SK-N-SH treated with all-trans-retinoic acid at 6 μM for 48 hours (cell line): ENCODE data around the gene CLSTN2.

Experiments used
- ATAC-seq: fragments of 200-7000 bp; cut with Tn5 transposase; 3 replicates; pipeline ENCODE4 v1.9.1; 2020; ENCODE audit warnings: mild to moderate bottlenecking, moderate library complexity
- ARNTL ChIP-seq: fragments of 450-650 bp; formaldehyde crosslinking; IDR thresholded peaks from 2 replicates; pipeline ENCODE4 v1.5.0; 2020; ENCODE audit warnings: low read depth, mild to moderate bottlenecking, moderate library complexity, borderline replicate concordance
- BACH2 ChIP-seq: fragments of 250-450 bp; sonication (Bioruptor Pico); IDR thresholded peaks from 2 replicates; pipeline ENCODE4 v1.9.0; 2021; ENCODE audit warnings: mild to moderate bottlenecking, borderline replicate concordance
- CREB5 ChIP-seq: fragments of 250-450 bp; sonication (Bioruptor Pico); IDR thresholded peaks from 2 replicates; pipeline ENCODE4 v1.5.1; 2020; ENCODE audit warnings: low read depth, mild to moderate bottlenecking, moderate library complexity
- CSDC2 ChIP-seq: fragments of 250-450 bp; sonication (Bioruptor Pico); IDR thresholded peaks from 2 replicates; pipeline ENCODE4 v1.5.0; 2020; ENCODE audit warnings: mild to moderate bottlenecking, moderate library complexity
- ESRRG ChIP-seq: fragments of 250-450 bp; sonication (Bioruptor Pico); IDR thresholded peaks from 2 replicates; pipeline ENCODE4 v1.6.1; 2021; ENCODE audit warnings: mild to moderate bottlenecking
- GLIS3 ChIP-seq: fragments of 250-450 bp; sonication (Bioruptor Pico); IDR thresholded peaks from 2 replicates; pipeline ENCODE4 v1.5.0; 2020; ENCODE audit warnings: mild to moderate bottlenecking, moderate library complexity
- ISL1 ChIP-seq: fragments of 250-450 bp; sonication (Bioruptor Pico); IDR thresholded peaks from 2 replicates; pipeline ENCODE4 v2.1.2; 2022; ENCODE audit warnings: mild to moderate bottlenecking, moderate library complexity
- OSR1 ChIP-seq: fragments of 250-450 bp; sonication (Bioruptor Pico); IDR thresholded peaks from 2 replicates; pipeline ENCODE4 v1.8.0; 2022; ENCODE audit warnings: moderate library complexity, mild to moderate bottlenecking, inconsistent platforms
- PPARA ChIP-seq: fragments of 250-450 bp; sonication (Bioruptor Pico); IDR thresholded peaks from 2 replicates; pipeline ENCODE4 v1.5.0; 2020; ENCODE audit warnings: mild to moderate bottlenecking, borderline replicate concordance
- RARB ChIP-seq: fragments of 250-450 bp; sonication (Bioruptor Pico); IDR thresholded peaks from 2 replicates; pipeline ENCODE4 v1.8.0; 2021; ENCODE audit warnings: mild to moderate bottlenecking, moderate library complexity
- SNAI2 ChIP-seq: fragments of 250-450 bp; sonication (Bioruptor Pico); IDR thresholded peaks from 2 replicates; pipeline ENCODE4 v1.5.0; 2020; ENCODE audit warnings: mild to moderate bottlenecking, moderate library complexity
- TCF4 ChIP-seq: fragments of 250-450 bp; sonication (Bioruptor Pico); IDR thresholded peaks from 2 replicates; pipeline ENCODE4 v1.8.0; 2021; ENCODE audit warnings: mild to moderate bottlenecking, moderate library complexity, borderline replicate concordance
- TOX ChIP-seq: fragments of 250-450 bp; sonication (Bioruptor Pico); IDR thresholded peaks from 2 replicates; pipeline ENCODE4 v1.8.0; 2021; ENCODE audit warnings: mild to moderate bottlenecking, moderate library complexity, borderline replicate concordance
- ZFP3 ChIP-seq: fragments of 250-450 bp; sonication (Bioruptor Pico); IDR thresholded peaks from 2 replicates; pipeline ENCODE4 v1.5.0; 2020; ENCODE audit warnings: mild to moderate bottlenecking, moderate library complexity
- ZFP30 ChIP-seq: fragments of 450-650 bp; formaldehyde crosslinking; IDR thresholded peaks from 2 replicates; pipeline ENCODE4 v1.5.0; 2022; ENCODE audit warnings: mild to moderate bottlenecking, moderate library complexity
- ZNF70 ChIP-seq: fragments of 450-650 bp; formaldehyde crosslinking; IDR thresholded peaks from 2 replicates; pipeline ENCODE4 v1.5.0; 2020; ENCODE audit warnings: mild to moderate bottlenecking, moderate library complexity
- ZNF8 ChIP-seq: fragments of 450-650 bp; formaldehyde crosslinking; IDR thresholded peaks from 2 replicates; pipeline ENCODE4 v1.5.0; 2020; ENCODE audit warnings: mild to moderate bottlenecking, moderate library complexity
- TF ChIP-seq, protein P1 (sequence below): fragments of 250-450 bp; sonication (Bioruptor Pico); IDR thresholded peaks from 2 replicates; pipeline ENCODE4 v1.8.0; 2021; ENCODE audit warnings: low read depth, mild to moderate bottlenecking, moderate library complexity, borderline replicate concordance
- TF ChIP-seq, protein P2 (sequence below): fragments of 250-450 bp; sonication (Bioruptor Pico); IDR thresholded peaks from 2 replicates; pipeline ENCODE4 v1.5.0; 2020; ENCODE audit warnings: mild to moderate bottlenecking, moderate library complexity
- TF ChIP-seq, protein P3 (sequence below): fragments of 250-450 bp; sonication (Bioruptor Pico); IDR thresholded peaks from 2 replicates; pipeline ENCODE4 v1.8.0; 2020; ENCODE audit warnings: mild to moderate bottlenecking, moderate library complexity, borderline replicate concordance
- TF ChIP-seq, protein P4 (sequence below): fragments of 250-450 bp; sonication (Bioruptor Pico); IDR thresholded peaks from 2 replicates; pipeline ENCODE4 v1.5.1; 2021; ENCODE audit warnings: mild to moderate bottlenecking, moderate library complexity

CLSTN2 gene

DNA sequence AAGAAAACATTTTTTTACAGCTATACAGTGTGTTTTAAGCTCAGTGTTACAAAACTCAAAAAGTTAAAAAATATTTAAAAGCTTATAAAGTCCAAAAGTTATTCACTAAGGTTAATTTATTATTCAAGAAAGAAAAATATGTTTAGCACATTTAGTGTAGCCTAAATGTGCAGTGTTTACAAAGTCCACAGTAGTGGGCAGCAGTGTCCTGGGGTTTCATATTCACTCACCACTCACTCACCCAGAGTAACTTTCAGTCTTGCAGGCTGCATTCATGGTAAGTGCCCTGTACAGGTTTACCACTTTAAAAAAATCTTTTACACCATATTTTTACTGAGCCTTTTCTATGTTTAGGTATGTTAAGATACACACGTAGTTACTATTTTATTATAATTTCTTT lies 442.7 kb downstream of the CLSTN2 start:
- TF ChIP-seq CREB5 (CRISPR knock-in tag) (no peak), BACH2 (no peak), CSDC2 (CRISPR knock-in tag) (no peak), ZFP3 (CRISPR knock-in tag) (no peak), ZFP30 (CRISPR knock-in tag) (no peak)
- TF ChIP-seq, protein P1, sequence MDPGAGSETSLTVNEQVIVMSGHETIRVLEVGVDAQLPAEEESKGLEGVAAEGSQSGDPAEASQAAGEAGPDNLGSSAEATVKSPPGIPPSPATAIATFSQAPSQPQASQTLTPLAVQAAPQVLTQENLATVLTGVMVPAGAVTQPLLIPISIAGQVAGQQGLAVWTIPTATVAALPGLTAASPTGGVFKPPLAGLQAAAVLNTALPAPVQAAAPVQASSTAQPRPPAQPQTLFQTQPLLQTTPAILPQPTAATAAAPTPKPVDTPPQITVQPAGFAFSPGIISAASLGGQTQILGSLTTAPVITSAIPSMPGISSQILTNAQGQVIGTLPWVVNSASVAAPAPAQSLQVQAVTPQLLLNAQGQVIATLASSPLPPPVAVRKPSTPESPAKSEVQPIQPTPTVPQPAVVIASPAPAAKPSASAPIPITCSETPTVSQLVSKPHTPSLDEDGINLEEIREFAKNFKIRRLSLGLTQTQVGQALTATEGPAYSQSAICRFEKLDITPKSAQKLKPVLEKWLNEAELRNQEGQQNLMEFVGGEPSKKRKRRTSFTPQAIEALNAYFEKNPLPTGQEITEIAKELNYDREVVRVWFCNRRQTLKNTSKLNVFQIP (CRISPR knock-in tag), result no peak
- no peak for ATAC-seq

- TF ChIP-seq CSDC2 (CRISPR knock-in tag) (no peak), PPARA (CRISPR knock-in tag) (no peak), ZFP30 (CRISPR knock-in tag) (no peak), ZFP3 (CRISPR knock-in tag) (no peak), ZNF70 (CRISPR knock-in tag) (no peak), RARB (CRISPR knock-in tag) (no peak), ISL1 (CRISPR knock-in tag) (no peak), ARNTL (CRISPR knock-in tag) (no peak), ESRRG (no peak), TCF4 (CRISPR knock-in tag) (no peak), GLIS3 (CRISPR knock-in tag) (no peak), SNAI2 (CRISPR knock-in tag) (no peak), ZNF8 (CRISPR knock-in tag) (no peak), OSR1 (CRISPR knock-in tag) (no peak)
- TF ChIP-seq, protein P1 (CRISPR knock-in tag), result no peak
- TF ChIP-seq, protein P2, sequence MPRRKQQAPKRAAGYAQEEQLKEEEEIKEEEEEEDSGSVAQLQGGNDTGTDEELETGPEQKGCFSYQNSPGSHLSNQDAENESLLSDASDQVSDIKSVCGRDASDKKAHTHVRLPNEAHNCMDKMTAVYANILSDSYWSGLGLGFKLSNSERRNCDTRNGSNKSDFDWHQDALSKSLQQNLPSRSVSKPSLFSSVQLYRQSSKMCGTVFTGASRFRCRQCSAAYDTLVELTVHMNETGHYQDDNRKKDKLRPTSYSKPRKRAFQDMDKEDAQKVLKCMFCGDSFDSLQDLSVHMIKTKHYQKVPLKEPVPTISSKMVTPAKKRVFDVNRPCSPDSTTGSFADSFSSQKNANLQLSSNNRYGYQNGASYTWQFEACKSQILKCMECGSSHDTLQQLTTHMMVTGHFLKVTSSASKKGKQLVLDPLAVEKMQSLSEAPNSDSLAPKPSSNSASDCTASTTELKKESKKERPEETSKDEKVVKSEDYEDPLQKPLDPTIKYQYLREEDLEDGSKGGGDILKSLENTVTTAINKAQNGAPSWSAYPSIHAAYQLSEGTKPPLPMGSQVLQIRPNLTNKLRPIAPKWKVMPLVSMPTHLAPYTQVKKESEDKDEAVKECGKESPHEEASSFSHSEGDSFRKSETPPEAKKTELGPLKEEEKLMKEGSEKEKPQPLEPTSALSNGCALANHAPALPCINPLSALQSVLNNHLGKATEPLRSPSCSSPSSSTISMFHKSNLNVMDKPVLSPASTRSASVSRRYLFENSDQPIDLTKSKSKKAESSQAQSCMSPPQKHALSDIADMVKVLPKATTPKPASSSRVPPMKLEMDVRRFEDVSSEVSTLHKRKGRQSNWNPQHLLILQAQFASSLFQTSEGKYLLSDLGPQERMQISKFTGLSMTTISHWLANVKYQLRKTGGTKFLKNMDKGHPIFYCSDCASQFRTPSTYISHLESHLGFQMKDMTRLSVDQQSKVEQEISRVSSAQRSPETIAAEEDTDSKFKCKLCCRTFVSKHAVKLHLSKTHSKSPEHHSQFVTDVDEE (CRISPR knock-in tag), result no peak
- TF ChIP-seq, protein P3, sequence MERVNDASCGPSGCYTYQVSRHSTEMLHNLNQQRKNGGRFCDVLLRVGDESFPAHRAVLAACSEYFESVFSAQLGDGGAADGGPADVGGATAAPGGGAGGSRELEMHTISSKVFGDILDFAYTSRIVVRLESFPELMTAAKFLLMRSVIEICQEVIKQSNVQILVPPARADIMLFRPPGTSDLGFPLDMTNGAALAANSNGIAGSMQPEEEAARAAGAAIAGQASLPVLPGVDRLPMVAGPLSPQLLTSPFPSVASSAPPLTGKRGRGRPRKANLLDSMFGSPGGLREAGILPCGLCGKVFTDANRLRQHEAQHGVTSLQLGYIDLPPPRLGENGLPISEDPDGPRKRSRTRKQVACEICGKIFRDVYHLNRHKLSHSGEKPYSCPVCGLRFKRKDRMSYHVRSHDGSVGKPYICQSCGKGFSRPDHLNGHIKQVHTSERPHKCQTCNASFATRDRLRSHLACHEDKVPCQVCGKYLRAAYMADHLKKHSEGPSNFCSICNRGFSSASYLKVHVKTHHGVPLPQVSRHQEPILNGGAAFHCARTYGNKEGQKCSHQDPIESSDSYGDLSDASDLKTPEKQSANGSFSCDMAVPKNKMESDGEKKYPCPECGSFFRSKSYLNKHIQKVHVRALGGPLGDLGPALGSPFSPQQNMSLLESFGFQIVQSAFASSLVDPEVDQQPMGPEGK (CRISPR knock-in tag), result no peak
- ATAC-seq, result no peak
Measured at GRCh38 chr3:140378571-140379340, 443.8 kb downstream of the CLSTN2 start.

GRCh38 chr3:140384028-140384771 lies 449.2 kb downstream of the CLSTN2 start:
- ATAC-seq, result no peak
- no peak for TF ChIP-seq TOX (CRISPR knock-in tag)
- TF ChIP-seq CREB5 (CRISPR knock-in tag), result no peak
- TF ChIP-seq, protein P4, sequence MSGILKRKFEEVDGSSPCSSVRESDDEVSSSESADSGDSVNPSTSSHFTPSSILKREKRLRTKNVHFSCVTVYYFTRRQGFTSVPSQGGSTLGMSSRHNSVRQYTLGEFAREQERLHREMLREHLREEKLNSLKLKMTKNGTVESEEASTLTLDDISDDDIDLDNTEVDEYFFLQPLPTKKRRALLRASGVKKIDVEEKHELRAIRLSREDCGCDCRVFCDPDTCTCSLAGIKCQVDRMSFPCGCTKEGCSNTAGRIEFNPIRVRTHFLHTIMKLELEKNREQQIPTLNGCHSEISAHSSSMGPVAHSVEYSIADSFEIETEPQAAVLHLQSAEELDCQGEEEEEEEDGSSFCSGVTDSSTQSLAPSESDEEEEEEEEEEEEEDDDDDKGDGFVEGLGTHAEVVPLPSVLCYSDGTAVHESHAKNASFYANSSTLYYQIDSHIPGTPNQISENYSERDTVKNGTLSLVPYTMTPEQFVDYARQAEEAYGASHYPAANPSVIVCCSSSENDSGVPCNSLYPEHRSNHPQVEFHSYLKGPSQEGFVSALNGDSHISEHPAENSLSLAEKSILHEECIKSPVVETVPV (CRISPR knock-in tag), result no peak
- TF ChIP-seq SNAI2 (CRISPR knock-in tag), result no peak
- TF ChIP-seq CSDC2 (CRISPR knock-in tag), result no peak
- no peak for TF ChIP-seq ZNF8 (CRISPR knock-in tag)
- TF ChIP-seq OSR1 (CRISPR knock-in tag), result no peak
- no peak for TF ChIP-seq ISL1 (CRISPR knock-in tag)
- TF ChIP-seq TCF4 (CRISPR knock-in tag), result no peak
- no peak for TF ChIP-seq ZNF70 (CRISPR knock-in tag)
